Fibroblast of pulmonary artery (primary cell): ENCODE results near the gene PDE7B.
A peak's percentile ranks its signal among the peaks of the same experiment; 100 is the strongest.

Source experiments
- DNase-seq: peaks from one replicate; pipeline ENCODE4 v3.0.0-alpha.2; 2010; ENCODE audit warnings: low read depth
- H3K4me3 ChIP-seq: replicated peaks from 2 replicates; pipeline ENCODE4 v1.5.1; 2011; ENCODE audit warnings: low read depth, mild to moderate bottlenecking, control low read depth, low read length, moderate library complexity
- TF ChIP-seq, protein P1 (sequence below): IDR thresholded peaks from 2 replicates; pipeline ENCODE4 v1.5.1; 2011; ENCODE audit warnings: mild to moderate bottlenecking, control low read depth, low read length, inconsistent platforms; ENCODE audit errors: missing control alignments

The PDE7B gene

DNA sequence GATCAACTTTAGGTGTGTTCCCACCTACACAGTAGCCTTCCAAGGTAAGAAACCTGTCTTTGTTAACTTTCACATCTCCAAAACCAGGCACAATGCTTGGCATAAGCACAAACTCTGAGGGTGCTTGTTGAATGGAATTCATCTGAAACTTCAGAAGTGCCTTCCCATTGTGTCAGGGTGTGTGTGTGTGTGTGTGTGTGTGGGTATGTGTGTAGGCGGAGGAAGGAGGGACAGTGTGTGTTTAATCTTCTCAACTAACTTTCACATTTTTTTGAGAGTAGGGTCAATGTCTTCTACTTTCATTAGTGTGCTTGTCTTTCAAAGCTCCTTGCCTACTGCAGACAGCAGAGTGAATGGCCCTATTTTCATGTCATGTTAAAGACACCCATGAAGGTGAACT, 45.6 kb downstream of the PDE7B start:
- DNase-seq, result no peak
- no peak overlapping the region for H3K4me3 ChIP-seq
- TF ChIP-seq, protein P1, sequence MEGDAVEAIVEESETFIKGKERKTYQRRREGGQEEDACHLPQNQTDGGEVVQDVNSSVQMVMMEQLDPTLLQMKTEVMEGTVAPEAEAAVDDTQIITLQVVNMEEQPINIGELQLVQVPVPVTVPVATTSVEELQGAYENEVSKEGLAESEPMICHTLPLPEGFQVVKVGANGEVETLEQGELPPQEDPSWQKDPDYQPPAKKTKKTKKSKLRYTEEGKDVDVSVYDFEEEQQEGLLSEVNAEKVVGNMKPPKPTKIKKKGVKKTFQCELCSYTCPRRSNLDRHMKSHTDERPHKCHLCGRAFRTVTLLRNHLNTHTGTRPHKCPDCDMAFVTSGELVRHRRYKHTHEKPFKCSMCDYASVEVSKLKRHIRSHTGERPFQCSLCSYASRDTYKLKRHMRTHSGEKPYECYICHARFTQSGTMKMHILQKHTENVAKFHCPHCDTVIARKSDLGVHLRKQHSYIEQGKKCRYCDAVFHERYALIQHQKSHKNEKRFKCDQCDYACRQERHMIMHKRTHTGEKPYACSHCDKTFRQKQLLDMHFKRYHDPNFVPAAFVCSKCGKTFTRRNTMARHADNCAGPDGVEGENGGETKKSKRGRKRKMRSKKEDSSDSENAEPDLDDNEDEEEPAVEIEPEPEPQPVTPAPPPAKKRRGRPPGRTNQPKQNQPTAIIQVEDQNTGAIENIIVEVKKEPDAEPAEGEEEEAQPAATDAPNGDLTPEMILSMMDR, result no peak

GRCh38 chr6:135901774-135902524, 50.4 kb downstream of the PDE7B start:
- peak overlapping the region; percentile 44 for H3K4me3 ChIP-seq
- DNase-seq, result peak; percentile 98
- TF ChIP-seq, protein P1, result no peak

GRCh38 chr6:135902756-135903331, 51.3 kb downstream of the PDE7B start:
- TF ChIP-seq, protein P1, result no peak
- peak; percentile 44 for DNase-seq
- H3K4me3 ChIP-seq, result peak overlapping the region; percentile 18

GRCh38 chr6:135904666-135905065, 53.2 kb downstream of the PDE7B start:
- H3K4me3 ChIP-seq, result no peak overlapping the region
- TF ChIP-seq, protein P1, result no peak
- no peak for DNase-seq

- no peak for DNase-seq
- TF ChIP-seq, protein P1, result no peak
- no peak overlapping the region for H3K4me3 ChIP-seq
Measured at GRCh38 chr6:135905604-135906300, 54.3 kb downstream of the PDE7B start.

DNA sequence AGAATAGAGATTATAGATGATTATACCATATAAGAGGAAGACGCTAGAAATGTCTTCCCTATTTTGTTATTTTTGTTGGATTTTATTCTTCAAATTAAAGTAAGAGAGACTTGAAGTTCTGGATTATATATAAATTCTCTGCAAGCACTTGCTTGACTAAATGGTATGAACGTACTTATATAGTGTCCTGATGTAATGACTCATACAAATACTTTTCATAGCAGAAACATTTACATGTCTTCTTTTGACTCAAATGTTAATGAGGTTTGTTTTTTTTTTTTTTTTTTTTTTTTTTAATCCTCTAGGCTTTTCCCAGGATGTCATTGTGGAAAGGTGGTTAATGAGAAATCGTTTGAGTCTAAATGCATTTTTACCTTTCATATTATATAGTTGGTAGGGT, 55.0 kb downstream of the PDE7B start:
- DNase-seq, result peak; percentile 33
- no peak overlapping the region for H3K4me3 ChIP-seq
- TF ChIP-seq, protein P1, result no peak
